GM10248 (cell line): ENCODE results near the gene INS.

Experiments
- CTCF ChIA-PET: fragments of 300-600 bp; sonication (Branson Sonifier 250); formaldehyde crosslinking; extraction: SDS; loops from one replicate; lab custom pipeline; 2021; ENCODE audit warnings: antibody characterized with exemption; lab: Yijun Ruan, JAX
- POLR2A ChIA-PET: fragments of 350-650 bp; sonication (Branson Sonifier 250); formaldehyde crosslinking; extraction: SDS; loops from one replicate; lab custom pipeline; 2020; ENCODE audit warnings: antibody characterized with exemption; lab: Yijun Ruan, JAX
- DNase-seq: peaks from one replicate; pipeline ENCODE4 v3.0.0; 2012; ENCODE audit errors: extremely low spot score
- TF ChIP-seq, protein P1 (sequence below): IDR thresholded peaks from 2 replicates; pipeline ENCODE4 v1.5.1; 2012; ENCODE audit warnings: mild to moderate bottlenecking, low read depth; ENCODE audit errors: extremely low read depth, missing control alignments, control extremely low read depth

Gene INS

DNA sequence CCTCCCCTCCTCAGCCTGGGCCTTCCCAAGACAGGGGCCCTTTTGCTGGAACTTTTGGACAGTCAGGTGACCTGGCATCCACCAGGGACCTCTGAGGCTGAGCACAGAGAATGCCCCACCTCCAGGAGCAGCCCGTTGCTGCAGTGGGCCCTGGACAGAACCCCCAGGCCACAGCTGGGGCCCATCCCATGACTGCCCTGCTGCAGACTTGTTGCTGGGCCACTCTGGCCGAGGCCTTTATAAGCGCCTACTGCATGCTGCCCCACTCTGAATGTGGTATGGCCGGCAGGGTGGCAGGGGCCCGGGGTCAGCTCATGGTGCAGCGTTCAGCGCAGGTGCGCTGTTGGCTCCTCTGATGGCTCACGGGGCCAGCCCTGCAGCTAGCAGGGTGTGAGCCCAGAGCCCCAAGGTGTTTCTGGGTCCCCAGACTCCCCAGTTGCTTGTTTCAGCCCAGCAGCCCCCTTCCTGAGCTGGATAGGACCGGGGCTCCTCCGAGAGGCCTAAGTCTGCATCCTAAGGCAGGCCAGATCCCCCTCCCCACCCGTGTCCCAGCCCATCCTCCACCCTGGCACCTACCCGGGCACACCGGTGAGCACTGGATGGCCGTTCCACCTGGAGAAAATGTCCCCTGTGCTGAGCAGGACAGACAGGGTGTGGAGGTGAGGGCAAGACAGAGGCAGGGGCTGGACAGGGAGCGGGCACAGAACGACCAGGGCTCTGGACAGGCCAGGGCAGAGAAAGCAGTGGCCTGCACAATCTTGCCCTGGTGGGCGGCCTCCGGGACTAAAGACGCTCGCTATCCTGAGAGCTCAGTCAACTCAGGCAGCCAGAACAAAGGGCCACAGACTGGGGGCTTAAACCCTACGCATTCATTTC is 38.7 kb upstream of the INS start:
- TF ChIP-seq, protein P1, sequence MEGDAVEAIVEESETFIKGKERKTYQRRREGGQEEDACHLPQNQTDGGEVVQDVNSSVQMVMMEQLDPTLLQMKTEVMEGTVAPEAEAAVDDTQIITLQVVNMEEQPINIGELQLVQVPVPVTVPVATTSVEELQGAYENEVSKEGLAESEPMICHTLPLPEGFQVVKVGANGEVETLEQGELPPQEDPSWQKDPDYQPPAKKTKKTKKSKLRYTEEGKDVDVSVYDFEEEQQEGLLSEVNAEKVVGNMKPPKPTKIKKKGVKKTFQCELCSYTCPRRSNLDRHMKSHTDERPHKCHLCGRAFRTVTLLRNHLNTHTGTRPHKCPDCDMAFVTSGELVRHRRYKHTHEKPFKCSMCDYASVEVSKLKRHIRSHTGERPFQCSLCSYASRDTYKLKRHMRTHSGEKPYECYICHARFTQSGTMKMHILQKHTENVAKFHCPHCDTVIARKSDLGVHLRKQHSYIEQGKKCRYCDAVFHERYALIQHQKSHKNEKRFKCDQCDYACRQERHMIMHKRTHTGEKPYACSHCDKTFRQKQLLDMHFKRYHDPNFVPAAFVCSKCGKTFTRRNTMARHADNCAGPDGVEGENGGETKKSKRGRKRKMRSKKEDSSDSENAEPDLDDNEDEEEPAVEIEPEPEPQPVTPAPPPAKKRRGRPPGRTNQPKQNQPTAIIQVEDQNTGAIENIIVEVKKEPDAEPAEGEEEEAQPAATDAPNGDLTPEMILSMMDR = no peak

DNA sequence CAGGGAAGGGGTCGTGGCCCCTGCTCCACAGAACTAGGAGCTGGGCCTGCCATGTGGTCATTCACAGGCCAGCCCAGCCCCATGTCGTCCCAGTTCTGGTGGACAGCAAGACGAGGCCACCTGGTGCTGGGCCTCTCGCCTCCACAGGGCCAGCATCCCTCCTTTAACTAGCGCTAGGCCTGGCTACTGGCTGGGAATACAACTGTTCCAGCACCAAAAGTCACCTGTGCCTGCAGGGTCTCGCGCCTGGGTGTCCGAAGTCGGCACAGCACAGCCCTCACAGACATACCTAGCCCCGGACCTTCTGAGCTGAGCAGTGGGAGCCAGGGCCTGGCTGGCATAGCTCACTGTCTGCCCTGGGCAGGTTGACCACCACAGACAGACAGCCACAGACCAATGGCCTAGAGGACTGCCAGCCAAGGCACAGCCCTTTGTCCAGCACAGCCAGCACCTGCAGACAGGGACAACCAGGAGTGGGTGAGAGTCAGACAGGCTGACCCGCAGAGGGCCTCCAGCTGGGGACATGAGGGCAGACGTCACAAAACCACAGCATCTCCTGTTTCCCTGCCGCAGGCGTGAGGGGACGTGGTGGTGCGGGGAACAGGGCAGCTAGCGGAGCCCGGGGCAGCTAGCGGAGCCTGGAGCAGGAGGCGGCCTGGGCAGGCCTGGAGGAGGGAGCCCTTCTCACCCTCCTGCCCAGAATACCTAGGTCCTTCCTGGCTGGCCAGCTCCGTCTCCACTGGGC is 37.8 kb upstream of the INS start:
- no peak for DNase-seq
- TF ChIP-seq, protein P1 = no peak
- CTCF ChIA-PET = interaction anchor here (0.9 to 3.2 kb wide), 12 partner anchors 11 to 505 kb away, joined by 3 to 46 read pairs (median 4); no protein-coding TSS in a partner anchor
- POLR2A ChIA-PET = no interaction called here

More for the DNA sequence above, 38.7 kb upstream of the INS start:
- POLR2A ChIA-PET = interaction anchor here (0.9 kb wide), 1 partner anchor 178 kb away, joined by 3 read pairs; no protein-coding TSS in a partner anchor
- CTCF ChIA-PET = interaction anchor here (1.0 to 3.2 kb wide), 4 partner anchors 15 to 284 kb away, joined by 3 to 46 read pairs (median 3); no protein-coding TSS in a partner anchor
- DNase-seq = no peak

DNA sequence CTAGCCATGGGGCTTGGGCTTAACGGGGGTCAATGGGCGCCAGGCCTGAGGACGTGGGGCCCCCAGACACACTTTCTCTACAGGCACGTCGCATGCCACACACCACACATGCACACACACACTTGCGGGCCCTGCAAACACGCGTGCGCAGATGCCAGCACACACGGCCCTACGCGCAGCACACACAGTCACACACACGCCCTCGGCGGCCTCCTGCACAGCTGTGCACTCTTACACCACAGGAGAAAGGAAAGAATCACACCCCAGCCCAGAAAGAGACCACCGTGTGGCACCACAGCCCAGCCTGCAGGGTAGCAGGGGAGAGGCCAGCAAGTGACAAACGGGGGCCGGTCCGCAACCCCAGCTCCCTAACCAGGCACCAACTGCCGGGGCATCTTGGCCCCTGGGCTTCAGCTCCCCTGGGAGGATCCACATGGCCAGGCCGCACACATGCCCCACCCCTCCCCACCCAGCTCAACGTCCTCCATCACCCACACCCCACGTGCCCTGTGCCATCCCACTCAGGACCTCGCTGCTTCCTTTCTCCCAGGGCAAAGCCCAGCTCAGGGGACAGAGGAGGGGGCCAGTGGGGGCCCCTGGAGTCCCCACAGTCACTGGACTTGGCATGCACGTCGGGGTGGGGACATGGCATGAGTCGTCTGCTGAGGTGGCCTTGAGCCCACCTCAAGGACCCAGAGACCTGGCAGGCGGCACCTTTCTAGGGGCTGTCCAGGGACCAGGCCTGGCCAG is 36.9 kb upstream of the INS start:
- no peak for DNase-seq
- TF ChIP-seq, protein P1 = no peak
- POLR2A ChIA-PET = no interaction called here
- CTCF ChIA-PET = interaction anchor here (0.8 to 3.2 kb wide), 12 partner anchors 12 to 504 kb away, joined by 3 to 46 read pairs (median 4); no protein-coding TSS in a partner anchor

DNA sequence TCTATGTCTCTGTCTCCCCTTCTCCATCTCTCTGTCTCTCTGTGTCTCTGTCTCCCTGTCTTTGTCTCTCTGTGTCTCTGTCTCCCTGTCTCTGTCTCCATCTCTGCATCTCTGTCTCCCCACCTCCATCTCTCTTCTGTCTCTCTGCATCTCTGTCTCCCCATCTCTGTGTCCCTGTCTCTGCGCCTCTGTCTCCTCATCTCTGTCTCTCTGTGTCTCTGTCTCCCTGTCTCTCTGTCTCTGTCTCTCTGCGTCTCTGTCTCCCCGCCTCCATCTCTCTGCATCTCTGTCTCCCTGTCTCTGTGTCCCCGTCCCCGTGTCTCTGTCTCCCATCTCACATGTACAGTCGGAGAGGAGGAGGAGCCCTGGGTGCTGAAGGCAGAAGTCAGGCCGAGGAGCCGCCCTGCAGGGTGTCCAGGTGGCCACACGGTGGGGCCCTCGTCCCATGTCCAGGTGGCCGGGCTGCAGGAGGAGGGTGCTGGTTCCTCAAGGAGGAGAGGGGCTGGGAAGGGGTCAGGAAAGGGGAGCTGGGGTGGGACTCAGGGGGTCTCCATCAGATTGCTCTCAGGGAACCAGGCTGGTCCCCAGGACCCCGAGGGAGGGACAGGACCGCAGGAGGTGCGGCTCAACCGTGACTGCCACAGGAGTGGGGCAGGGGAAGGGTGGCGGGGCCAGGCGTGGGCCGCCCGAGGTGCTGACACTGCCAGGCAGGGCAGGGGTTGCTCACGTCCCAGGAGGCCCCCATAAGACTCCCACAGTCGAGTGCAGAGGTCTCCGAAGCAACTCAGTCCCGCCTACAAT is 36.2 kb upstream of the INS start:
- TF ChIP-seq, protein P1 = peak; percentile 96
- DNase-seq = peak; percentile 82
- POLR2A ChIA-PET = no interaction called here
- CTCF ChIA-PET = interaction anchor here (0.8 to 3.2 kb wide), 6 partner anchors 13 to 334 kb away, joined by 3 to 46 read pairs (median 6); no protein-coding TSS in a partner anchor

DNA sequence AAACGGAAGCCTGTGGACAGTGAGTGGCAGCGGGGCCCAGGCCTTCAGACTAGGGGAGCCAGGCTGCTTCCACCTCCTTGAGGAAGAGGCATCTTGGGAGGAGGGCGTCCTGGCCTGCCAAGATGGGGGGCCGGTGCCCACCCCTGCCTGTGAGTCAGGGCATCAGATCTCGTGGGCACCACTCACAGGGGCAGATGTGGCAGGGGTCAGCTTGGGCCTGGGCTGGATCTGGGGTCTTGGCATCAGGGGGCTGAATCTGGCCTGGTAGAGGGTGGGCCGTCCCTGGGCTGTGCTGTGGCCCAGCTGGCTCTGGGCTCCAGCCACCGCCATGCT is 34.7 kb upstream of the INS start:
- ChIA-PET POLR2A (no interaction called here), CTCF (interaction anchor here (1.6 to 2.8 kb wide), 3 partner anchors 12 to 109 kb away, joined by 3 to 13 read pairs (median 12); no protein-coding TSS in a partner anchor)
- TF ChIP-seq, protein P1 = no peak
- no peak for DNase-seq
